Measurements from ENCODE around the gene XNDC1N.
"Not testable (repeated sequence)": the region's sequence is repeated elsewhere in the genome, so short reads cannot be mapped to it uniquely, and the experiment has no call there.

XNDC1N gene

DNA sequence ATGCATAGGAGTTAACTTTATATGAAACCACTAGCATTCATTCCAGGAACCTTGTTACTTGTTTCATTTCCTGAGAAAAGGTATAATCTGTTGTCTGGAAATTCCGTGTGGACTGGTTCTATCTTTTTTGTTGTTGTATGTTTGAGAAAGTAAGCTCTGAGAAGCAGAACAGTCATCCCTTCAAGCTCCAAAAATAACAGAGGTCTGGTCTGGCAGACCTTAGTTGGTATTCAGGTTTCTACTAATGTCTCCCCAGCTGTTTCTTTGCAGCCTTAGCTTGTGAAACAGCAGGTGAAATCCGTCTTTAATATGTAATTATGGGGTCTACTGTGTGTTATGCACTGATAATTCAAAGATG lies 2.8 kb upstream of the XNDC1N start:
- no peak for DNase-seq (ENCODE audit: low spot score)

- DNase-seq (ENCODE audit: low spot score) = no peak
Observed at GRCh38 chr11:71930556-71931244, 2.3 kb upstream of the XNDC1N start.

DNA sequence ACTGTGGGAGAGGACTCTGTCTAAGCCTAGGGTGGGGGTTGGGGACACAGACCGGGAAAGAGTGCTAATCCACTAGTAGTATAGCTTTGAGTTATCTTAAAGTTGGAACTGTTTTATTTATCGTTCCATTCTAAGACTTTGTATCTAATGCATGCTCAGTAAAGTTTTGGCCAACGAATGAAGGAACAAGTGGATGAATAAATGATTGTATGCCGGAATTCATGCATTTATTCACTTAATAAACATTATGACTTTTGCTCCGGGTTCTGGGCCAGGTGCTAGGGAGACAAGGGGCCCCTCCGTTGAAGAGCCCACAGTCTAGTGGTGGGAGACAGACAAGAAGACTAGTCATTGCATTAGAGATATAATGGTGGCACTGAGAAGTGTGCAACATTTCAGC lies 1.1 kb upstream of the XNDC1N start:
- no peak for DNase-seq (ENCODE audit: low spot score)

GRCh38 chr11:71928737-71929443 lies 496 bp upstream of the XNDC1N start, which contains the start of gene RNF121:
TSS of gene RNF121 (plus strand) at chr11:71929046. CDS start at chr11:71929062, 16 bp downstream.
- DNase-seq (ENCODE audit: low spot score) = peak; percentile 98

GRCh38 chr11:71917646-71918140 lies 10.7 kb downstream of the XNDC1N start:
- peak; percentile 27 for DNase-seq (ENCODE audit: low spot score)

GRCh38 chr11:71914617-71915189 lies 13.7 kb downstream of the XNDC1N start:
- DNase-seq (ENCODE audit: low spot score) = no peak

DNA sequence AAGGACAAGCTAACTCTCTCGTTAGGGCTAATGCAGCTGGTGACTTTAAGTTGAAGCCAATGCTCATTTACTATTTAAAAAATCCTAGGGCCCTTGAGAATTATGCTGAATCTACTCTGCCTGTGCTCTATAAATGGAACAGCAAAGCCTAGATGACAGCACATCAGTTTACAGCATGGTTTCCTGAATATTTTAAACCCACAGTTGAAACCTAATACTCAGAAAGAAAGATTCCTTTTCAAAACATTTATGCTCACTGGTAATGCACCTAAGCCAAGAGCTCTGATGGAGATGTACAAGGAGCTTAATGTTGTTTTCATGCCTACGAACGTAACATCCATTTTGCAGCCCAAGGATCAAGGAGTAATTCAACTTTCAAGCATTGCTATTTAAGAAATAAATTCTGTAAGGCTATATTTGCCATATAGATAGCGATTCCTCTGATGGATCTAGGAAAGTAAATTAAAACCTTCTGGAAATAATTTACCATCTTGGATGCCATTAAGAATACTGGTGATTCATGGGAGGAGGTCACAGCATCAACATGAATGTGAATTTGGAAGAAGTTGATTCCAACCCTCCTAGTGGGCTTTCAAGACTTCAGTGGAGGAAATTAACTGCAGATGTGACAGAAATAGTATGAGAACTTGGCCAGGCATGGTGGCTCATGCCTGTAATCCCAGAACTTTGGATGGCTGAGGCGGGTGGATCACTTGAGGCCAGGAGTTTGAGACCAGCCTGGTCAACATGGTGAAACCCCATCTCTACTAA lies 14.5 kb downstream of the XNDC1N start:
- DNase-seq (ENCODE audit: low spot score) = peak; percentile 64

- DNase-seq (ENCODE audit: low spot score) = not testable (repeated sequence)
Observed at GRCh38 chr11:71911986-71912340, 16.4 kb downstream of the XNDC1N start.

DNA sequence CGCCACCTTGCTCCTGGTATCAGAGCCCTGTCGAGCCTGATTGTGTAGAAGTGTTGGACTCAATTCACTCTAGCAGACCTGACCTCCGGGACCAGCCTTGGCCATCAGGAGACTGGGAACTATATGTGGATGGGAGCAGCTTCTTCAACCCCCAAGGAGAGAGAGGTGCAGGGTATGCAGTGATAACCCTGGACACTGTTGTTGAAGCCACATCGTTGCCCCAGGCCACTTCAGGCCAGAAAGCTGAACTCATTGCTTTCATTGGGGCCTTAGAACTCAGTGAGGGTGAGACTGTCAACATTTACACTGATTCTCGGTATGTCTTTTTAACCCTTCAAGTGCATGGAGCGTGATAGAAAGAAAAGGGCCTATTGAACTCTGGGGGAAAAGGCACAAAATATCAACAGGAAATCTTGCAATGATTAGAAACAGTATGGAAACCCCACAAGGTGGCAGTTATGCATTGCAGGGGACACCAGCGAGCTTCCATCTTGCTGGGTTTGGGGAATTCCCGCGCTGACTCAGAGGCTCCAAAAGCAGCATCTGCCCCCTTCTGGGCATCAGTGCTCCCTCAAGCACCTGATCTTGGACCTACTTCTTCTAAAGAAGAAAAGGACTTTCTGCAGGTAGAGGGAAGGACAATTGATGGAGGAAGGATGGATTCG lies 16.9 kb downstream of the XNDC1N start:
- DNase-seq (ENCODE audit: low spot score) = not testable (repeated sequence)

- DNase-seq (ENCODE audit: low spot score) = not testable (repeated sequence)
Observed at GRCh38 chr11:71910775-71911174, 17.6 kb downstream of the XNDC1N start.

GRCh38 chr11:71908218-71908617 lies 20.2 kb downstream of the XNDC1N start:
- DNase-seq (ENCODE audit: low spot score) = no peak

DNA sequence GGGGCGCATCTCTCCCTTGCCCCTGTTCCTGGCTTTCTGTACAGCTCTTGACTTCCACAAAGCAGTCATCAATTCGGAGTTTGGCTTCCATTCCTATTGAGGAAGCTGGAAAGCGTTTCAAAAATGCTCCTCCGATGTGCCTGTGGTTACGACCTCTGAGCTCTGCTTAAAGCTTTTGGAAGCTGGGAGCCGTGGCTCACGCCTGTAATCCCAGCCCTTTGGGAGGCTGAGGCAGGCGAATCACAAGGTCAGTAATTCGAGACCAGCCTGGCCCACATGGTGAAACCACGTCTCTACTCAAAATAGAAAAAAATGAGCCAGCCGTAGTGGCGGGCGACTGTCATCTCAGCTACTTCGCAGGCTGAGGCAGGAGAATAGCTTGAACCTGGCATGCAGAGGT lies 27.3 kb downstream of the XNDC1N start:
- peak; percentile 20 for DNase-seq (ENCODE audit: low spot score)

- no peak for DNase-seq (ENCODE audit: low spot score)
Observed at GRCh38 chr11:71895961-71896360, 32.4 kb downstream of the XNDC1N start.

- not testable (repeated sequence) for DNase-seq (ENCODE audit: low spot score)
Observed at GRCh38 chr11:71889181-71889872, 39.1 kb downstream of the XNDC1N start.

- not testable (repeated sequence) for DNase-seq (ENCODE audit: low spot score)
Observed at GRCh38 chr11:71888335-71889010, 39.9 kb downstream of the XNDC1N start.

DNA sequence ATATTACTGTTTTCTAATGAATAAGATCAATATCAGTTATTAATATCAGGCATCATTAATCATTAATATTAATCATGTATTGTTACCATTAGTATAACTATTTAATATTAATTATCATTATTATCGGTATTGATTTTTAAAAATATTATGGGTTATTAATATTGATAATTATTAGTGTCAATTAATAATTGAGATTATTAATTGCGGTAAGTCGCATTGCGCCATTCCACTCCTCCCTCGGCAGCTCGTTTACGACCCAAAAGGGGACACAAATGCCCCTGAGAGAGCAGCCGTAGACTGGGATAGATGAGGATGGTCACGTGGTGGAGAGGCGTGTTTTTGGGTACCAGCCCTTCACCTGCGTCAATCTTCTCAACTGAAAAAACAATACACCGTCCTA lies 42.6 kb downstream of the XNDC1N start:
- not testable (repeated sequence) for DNase-seq (ENCODE audit: low spot score)
